ENCODE results near the gene KMT5B.

The KMT5B gene

GRCh38 chr11:68177877-68178276 lies 35.2 kb downstream of the KMT5B start:
- DNase-seq: no peak

- no peak for DNase-seq
These were observed 39.2 kb downstream of the KMT5B start for GRCh38 chr11:68173926-68174325.

DNA sequence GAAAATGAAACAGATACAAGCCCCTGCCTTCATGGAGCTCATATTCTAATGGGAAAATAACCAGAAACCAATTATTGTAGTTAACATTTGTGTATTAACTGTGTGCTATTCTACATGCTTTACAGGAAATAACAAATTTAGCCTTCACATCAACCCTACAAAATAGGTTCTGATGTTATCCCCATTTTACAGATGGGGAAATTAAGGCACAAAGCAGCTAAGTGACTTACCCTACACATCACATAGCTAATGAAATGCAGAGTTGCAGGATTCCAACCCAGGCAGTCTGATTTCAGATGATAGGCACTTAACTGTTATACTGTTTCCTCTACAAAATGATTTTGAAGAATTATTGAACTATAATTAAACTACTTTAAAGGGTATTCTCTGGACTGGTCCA lies 43.7 kb downstream of the KMT5B start:
- no peak for DNase-seq

- DNase-seq: no peak
These were observed 44.4 kb downstream of the KMT5B start for GRCh38 chr11:68168694-68169093.

DNA sequence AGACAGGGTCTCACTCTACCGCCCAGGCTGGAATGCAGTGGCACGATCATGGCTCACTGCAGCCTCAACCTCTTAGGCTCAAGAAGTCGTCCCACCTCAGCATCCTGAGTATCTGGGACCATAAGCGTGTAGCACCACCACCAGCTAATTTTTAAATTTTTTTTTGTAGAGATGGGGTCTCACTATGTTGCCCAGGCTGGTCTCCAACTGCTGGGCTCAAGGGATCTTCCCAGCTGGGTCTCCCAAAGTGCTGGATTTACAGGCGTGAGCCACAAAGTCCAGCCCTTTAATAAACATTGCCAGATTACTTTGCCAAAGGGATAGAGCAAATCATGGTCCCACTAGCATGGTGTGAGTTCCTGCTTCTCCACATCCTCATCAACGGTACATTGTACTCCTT lies 45.6 kb downstream of the KMT5B start:
- DNase-seq: no peak

DNA sequence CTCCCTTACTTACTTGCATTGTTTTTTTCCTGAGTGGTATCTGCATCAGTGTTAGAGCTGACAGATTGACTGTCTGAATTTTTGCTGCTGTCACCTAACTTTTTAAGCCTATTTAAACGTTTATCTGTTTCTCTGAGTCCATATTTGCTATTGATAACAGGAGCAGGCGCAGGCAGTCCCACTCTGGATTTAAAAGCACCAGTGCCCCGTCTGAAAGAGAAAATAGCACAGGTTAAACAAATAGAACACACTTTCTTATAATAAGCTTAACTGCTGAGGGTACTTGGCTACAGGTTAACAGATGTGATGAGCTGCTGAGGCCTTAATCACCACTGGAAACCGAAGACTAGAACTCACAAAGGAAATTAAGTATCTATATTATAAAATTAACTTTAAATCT lies 46.1 kb downstream of the KMT5B start:
- no peak for DNase-seq

DNA sequence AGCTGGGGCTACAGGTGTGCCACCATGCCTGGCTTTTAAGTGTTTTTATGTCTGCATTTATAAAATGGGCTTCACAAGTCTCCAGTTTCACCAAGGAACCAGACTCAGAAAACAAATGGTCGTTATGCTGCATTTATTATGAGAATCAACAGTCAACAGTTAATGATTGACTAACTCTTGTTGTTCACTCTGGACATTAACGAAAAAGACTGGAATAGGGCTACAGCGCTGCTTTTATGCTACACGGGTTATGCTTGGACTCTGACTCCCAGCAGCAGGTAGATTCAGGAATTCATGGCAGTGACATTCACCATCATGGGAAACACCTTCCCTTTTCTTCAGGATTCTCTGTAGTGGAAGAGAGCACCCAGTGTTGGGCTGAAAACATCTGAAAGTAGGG lies 47.5 kb downstream of the KMT5B start:
- DNase-seq: no peak

- DNase-seq: no peak
These were observed 48.7 kb downstream of the KMT5B start for GRCh38 chr11:68164437-68164836.

- no peak for DNase-seq
These were observed 49.4 kb downstream of the KMT5B start for GRCh38 chr11:68163691-68164090.

GRCh38 chr11:68160100-68160695 lies 52.9 kb downstream of the KMT5B start:
- DNase-seq: no peak

DNA sequence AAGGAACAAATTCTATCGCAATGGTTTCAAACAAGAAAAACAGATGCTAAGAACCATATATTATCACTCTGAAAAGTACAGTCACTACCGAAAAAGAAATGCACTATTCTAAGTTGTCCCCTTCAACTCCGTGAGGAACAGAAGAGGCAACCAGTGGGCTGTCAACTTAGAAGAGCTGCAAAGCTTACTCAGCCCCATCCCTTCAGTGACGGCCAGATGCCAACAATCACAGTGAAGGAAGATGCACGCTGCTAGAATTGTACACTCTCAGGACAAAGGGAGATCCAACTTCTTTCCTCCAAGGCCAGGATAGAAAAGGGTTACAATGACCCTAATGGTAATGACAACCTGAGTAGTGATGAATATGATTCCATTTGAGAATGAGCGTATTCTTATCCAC lies 53.4 kb downstream of the KMT5B start:
- DNase-seq: no peak

DNA sequence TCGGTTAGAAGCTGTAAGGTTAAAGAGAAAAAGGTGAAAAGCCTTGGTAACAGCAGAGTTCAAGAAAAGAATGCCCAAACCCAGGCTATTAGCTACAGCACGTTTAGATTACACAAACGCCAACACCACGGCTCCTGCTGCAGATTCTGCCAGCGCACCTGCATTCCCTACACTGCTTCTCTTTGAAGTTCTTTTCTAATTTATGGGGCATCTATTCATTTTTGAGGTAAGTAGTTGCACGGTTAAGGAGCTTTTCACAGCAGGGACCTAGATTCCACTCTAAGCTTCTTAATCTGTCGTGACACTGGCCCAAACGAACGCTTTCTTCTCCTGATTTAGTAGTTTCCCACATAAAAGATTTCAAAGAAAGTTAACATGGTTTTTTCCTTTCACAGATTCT lies 53.9 kb downstream of the KMT5B start:
- no peak for DNase-seq

- DNase-seq: no peak
These were observed 54.5 kb downstream of the KMT5B start for GRCh38 chr11:68158580-68158979.

DNA sequence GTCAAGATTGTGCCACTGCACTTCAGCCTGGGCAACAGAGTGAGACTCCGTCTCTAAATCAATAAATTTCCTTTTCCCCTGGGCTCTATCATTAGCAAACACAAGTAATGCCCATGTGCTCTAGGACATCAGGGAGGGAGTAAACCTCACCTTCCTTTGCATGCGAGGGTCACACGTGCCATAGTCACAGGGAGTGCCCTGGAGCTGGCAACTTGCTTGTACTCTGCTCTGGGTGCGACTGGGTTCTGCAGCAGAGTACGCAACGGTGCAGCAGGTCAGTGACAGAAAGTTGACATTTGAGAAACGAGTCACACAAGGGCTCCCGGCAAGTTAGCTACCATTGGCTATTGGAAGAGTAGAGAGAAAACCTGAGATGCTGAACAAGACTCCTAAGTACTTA lies 59.4 kb downstream of the KMT5B start:
- DNase-seq: no peak

GRCh38 chr11:68150037-68150436 lies 63.1 kb downstream of the KMT5B start:
- no peak for DNase-seq

- no peak for DNase-seq
These were observed 63.7 kb downstream of the KMT5B start for GRCh38 chr11:68149417-68149816.

DNA sequence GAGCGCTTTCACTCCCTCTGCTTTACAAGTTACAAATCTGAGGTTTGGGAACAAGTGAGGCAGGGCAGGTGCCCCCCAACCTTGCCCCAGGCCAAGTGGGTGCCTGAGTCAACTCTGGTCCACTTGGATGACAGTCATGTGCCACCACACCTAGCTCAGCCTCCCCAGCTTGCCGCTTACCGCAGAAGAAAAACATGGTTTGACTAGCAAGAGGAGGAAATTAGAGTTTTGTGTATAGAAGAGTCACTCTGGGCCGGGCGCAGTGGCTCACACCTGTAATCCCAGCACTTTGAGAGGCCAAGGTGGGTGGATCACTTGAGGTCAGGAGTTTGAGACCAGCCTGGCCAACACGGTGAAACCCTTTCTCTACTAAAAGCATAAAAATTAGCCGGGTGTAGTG lies 64.2 kb downstream of the KMT5B start:
- DNase-seq: no peak

GRCh38 chr11:68148071-68148805 lies 64.9 kb downstream of the KMT5B start:
- no peak for DNase-seq

GRCh38 chr11:68146704-68147474 lies 66.2 kb downstream of the KMT5B start:
- no peak for DNase-seq

DNA sequence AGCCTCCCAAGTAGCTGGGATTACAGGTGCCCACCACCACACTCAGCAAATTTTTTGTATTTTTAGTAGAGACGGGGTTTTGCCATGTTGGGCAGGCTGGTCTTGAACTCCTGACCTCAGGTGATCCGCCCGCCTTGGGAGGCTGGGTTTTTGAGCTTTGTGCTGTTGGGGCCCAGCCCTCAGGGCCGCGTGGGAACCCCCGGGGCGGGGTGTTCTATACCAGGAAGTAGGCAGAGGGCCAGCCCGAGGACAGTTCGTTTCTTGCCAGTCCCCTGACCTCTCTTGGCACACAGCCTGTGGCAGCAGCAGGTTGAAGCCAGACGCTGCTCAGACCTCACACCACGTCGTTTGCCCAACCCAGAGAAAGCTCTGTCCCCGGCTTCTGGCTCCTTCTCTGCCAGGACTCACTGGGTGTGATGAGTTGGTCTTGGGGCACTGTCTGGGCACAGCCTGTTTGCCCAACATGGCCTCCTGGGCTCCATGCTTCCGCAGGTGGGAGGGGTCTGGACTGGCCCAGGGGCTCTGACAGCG lies 67.0 kb downstream of the KMT5B start:
- DNase-seq: no peak

DNA sequence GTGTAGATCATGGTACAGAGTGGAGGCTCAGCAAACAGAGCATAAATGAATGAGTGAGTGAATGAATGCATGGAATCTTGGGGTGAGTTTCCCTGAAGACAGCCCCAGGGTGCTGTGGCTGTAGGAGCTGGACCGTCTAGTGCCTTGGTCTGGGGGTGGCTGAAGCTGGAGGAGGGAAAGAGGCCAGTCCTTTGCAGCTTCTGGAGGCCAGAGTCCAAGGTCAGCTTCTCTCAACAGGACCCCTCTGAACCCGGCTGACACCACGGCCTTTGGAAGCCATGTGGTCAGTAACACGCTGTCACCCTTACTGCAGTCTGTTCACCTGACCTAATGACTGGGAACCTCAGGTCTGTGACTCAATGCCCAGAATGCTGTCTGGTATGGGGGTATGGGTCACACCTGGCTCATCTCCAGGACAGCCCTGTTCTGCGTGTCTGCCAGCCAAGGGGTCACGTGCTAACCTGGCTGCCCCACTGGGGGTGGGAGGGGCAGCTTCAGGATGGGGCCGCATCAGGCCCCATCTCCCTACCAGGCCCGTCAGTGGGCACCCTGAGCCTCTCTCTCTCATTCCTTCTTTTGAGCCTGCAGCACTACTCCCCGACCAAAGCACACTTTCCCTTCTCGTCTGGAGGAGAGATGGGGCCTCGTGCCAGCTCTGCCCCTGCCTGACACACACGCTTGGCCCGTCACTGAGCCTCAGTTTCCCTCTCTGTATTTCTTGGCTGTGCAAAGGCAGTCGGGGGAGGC lies 67.8 kb downstream of the KMT5B start:
- DNase-seq: no peak

- no peak for DNase-seq
These were observed 69.8 kb downstream of the KMT5B start for GRCh38 chr11:68143310-68143689.
